PFSK-1 (cell line): ENCODE results near the gene KCNQ1OT1.

ENCODE experiments used
- POLR2AphosphoS5 ChIP-seq: IDR thresholded peaks from 2 replicates; pipeline ENCODE4 v1.6.1; 2012; ENCODE audit warnings: low read depth, mild to moderate bottlenecking, control low read depth, low read length, moderate library complexity
- REST ChIP-seq, 2 experiments: IDR thresholded peaks; 2 replicates each; pipeline versions ENCODE4 v1.6.1 to v1.8.0; 2011 to 2012; ENCODE audit warnings: low read depth in 2 of 2, low read length in 2 of 2, control low read depth in 1 of 2, inconsistent platforms in 1 of 2, mild to moderate bottlenecking in 1 of 2, moderate library complexity in 1 of 2; ENCODE audit not compliant: insufficient read depth in 1 of 2
- TAF1 ChIP-seq: IDR thresholded peaks from 2 replicates; pipeline ENCODE4 v1.6.1; 2012; ENCODE audit warnings: low read length, control low read depth, borderline replicate concordance; ENCODE audit not compliant: insufficient read depth

GRCh38 chr11:2582351-2582945 is 117.3 kb downstream of the KCNQ1OT1 start:
- TF ChIP-seq REST (IDR thresholded peaks at IDR 0.05; ENCODE audit: insufficient read depth in 1 of 2, low read depth in 2 of 2, low read length in 2 of 2) (no peak), POLR2AphosphoS5 (no peak), TAF1 (no peak)
